IPS-18c (cell line): ENCODE measurements around the gene PHF13.
A peak's percentile ranks its signal among the peaks of the same experiment; 100 is the strongest.

Source experiments
- H3K4me3 ChIP-seq: 2 replicates; pipeline ENCODE4 v1.7.0; 2013; ENCODE audit warnings: low read depth, mild to moderate bottlenecking, low read length, moderate library complexity; ENCODE audit not compliant: insufficient read depth
- H3K9me3 ChIP-seq: one replicate; pipeline ENCODE4 v1.6.1; 2013; ENCODE audit warnings: mild to moderate bottlenecking, low read length, moderate library complexity; ENCODE audit not compliant: control insufficient read depth, insufficient read depth

Gene PHF13

GRCh38 chr1:6619045-6619444 is 5.5 kb downstream of the PHF13 start:
- Histone ChIP-seq H3K9me3 (no peaks in the 10 kb centered on the region), H3K4me3 (no peak overlapping the region)

GRCh38 chr1:6621429-6622391 is 8.2 kb downstream of the PHF13 start:
- no peaks in the 10 kb centered on the region for H3K9me3 ChIP-seq
- H3K4me3 ChIP-seq = no peak overlapping the region

GRCh38 chr1:6622396-6623152 is 9.0 kb downstream of the PHF13 start:
- H3K4me3 ChIP-seq = no peak overlapping the region

GRCh38 chr1:6623269-6623965 is 9.9 kb downstream of the PHF13 start:
- H3K9me3 ChIP-seq = no peaks in the 10 kb centered on the region
- no peak overlapping the region for H3K4me3 ChIP-seq

More at GRCh38 chr1:6622396-6623152, 9.0 kb downstream of the PHF13 start:
- no peaks in the 10 kb centered on the region for H3K9me3 ChIP-seq

GRCh38 chr1:6624710-6625583 is 11.4 kb downstream of the PHF13 start, which contains the start of gene THAP3:
THAP3 (plus strand) TSS chr1:6624868; CDS start chr1:6625219, 351 bp downstream.
- no peaks in the 10 kb centered on the region for H3K9me3 ChIP-seq
- H3K4me3 ChIP-seq = peak within 1 kb of the TSS; percentile 82

GRCh38 chr1:6625584-6626149 is 12.1 kb downstream of the PHF13 start:
- H3K9me3 ChIP-seq = no peaks in the 10 kb centered on the region
- peak overlapping the region; percentile 82 for H3K4me3 ChIP-seq

- Histone ChIP-seq H3K9me3 (no peaks in the 10 kb centered on the region), H3K4me3 (peak overlapping the region; percentile 1; the same call in 1 of the 2 replicates)
Observed at GRCh38 chr1:6627031-6627430, 13.5 kb downstream of the PHF13 start.

GRCh38 chr1:6627841-6628545 is 14.5 kb downstream of the PHF13 start:
- Histone ChIP-seq H3K4me3 (no peak overlapping the region), H3K9me3 (no peaks in the 10 kb centered on the region)

- no peak overlapping the region for H3K4me3 ChIP-seq
- no peaks in the 10 kb centered on the region for H3K9me3 ChIP-seq
Observed at GRCh38 chr1:6628971-6629479, 15.5 kb downstream of the PHF13 start.

- Histone ChIP-seq H3K4me3 (no peak overlapping the region), H3K9me3 (no peaks in the 10 kb centered on the region)
Observed at GRCh38 chr1:6630027-6630426, 16.5 kb downstream of the PHF13 start.

GRCh38 chr1:6631058-6631457 is 17.5 kb downstream of the PHF13 start:
- Histone ChIP-seq H3K4me3 (no peak overlapping the region), H3K9me3 (no peaks in the 10 kb centered on the region)

- no peaks in the 10 kb centered on the region for H3K9me3 ChIP-seq
- H3K4me3 ChIP-seq = no peak overlapping the region
Observed at GRCh38 chr1:6632588-6633514, 19.3 kb downstream of the PHF13 start.

GRCh38 chr1:6634371-6635052 is 21.0 kb downstream of the PHF13 start:
- H3K9me3 ChIP-seq = no peaks in the 10 kb centered on the region
- H3K4me3 ChIP-seq = no peak overlapping the region
